AG09309 (cell line): ENCODE measurements around the gene TTLL1.

ENCODE experiments used
- DNase-seq: peaks from one replicate; pipeline ENCODE4 v3.0.0-alpha.2; 2010; ENCODE audit warnings: low read depth
- H3K4me3 ChIP-seq: 2 replicates; pipeline ENCODE4 v1.5.1; 2011; ENCODE audit warnings: mild to moderate bottlenecking, low read depth, low read length, moderate library complexity; ENCODE audit not compliant: control insufficient read depth
- CTCF ChIP-seq: IDR thresholded peaks from 2 replicates; pipeline ENCODE4 v1.5.1; 2011; ENCODE audit warnings: mild to moderate bottlenecking, low read depth, low read length, inconsistent platforms; ENCODE audit not compliant: insufficient read depth, control insufficient read depth; ENCODE audit errors: missing control alignments

Gene TTLL1

DNA sequence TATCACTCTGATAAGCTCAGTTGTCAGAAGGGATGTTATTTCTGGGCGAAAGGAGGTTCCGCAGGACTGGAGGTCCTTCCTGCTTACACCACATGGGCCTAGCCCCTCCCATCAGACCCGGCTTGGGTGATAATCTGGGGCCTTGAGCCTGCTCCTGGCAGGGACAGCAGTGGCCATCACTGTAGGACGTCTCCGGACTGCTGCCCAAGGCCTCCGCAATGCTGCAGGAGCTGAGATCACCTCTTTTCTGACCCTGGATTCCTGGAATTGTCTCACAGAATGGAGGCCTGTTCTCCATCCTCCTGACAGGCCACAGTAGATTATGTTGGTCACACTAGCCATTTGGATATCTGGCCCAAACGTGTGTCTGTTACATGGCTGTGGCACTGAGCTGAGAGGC is 12.1 kb upstream of the TTLL1 start:
- no peak for TF ChIP-seq CTCF
- no peak overlapping the region for H3K4me3 ChIP-seq
- no peak for DNase-seq

GRCh38 chr22:43100225-43100624 is 11.0 kb upstream of the TTLL1 start:
- no peak for DNase-seq
- no peak for TF ChIP-seq CTCF
- no peak overlapping the region for H3K4me3 ChIP-seq

DNA sequence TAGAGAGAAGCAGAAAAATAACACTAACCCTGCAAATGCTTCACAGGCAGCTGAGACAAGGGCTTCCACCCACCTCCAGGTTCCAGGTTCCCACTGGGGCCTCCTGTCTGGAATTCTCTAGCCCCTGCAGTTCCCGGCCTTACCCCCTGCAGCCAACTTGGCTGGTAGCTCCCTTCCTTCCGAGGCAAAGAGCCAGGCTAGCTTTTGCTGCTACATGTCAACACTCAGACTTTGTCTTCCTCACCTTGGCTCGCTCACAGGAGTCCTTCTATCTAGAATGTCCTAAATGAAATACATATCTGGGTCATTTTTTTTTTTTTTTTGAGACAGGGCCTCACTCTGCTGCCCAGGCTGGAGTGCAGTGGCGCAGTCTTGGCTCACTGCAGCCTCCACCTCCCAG is 9.9 kb upstream of the TTLL1 start:
- TF ChIP-seq CTCF = no peak
- no peak overlapping the region for H3K4me3 ChIP-seq
- DNase-seq = no peak

DNA sequence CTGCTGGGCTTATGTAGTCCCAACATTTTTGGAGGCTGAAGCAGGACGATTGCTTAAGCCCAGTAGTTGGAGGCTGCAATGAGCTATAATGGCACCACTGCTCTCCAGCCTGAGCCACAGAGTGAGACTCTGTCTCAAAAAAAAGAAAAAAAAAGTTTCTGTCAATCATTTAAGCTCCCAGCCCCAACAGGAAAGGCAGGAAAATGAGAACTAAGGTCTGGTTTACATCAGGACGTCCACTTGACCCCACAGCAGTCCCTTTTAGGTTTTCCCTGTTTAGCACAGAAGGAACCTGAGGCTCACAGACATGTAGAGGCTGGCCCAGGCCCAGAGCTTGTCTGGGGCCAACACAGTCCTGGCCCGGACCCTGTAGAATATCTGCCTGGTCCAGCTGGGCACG is 9.2 kb upstream of the TTLL1 start:
- no peak for TF ChIP-seq CTCF
- no peak overlapping the region for H3K4me3 ChIP-seq
- DNase-seq = no peak

DNA sequence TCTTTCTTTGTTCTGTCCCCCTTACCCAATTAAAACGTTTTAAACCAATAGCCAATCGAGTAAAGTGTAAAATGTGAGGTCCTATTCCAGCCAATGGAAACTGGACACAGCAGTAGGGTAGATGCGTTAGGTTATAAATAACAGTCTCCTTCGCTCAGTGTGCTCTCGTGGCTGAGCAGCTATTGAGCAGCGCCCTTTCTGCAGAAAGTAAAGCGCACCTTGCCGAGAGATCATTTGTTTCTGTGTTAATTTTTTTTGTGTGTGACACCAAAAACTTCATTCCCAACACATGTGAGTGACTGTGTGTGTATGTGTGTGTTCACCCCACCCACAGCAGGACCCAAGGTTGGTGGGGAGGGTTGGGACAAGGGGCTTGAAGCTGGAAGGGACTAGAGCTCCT is 7.2 kb upstream of the TTLL1 start:
- DNase-seq = no peak
- H3K4me3 ChIP-seq = no peak overlapping the region
- no peak for TF ChIP-seq CTCF

GRCh38 chr22:43094551-43094950 is 5.4 kb upstream of the TTLL1 start:
- no peak for DNase-seq
- TF ChIP-seq CTCF = no peak
- no peak overlapping the region for H3K4me3 ChIP-seq

DNA sequence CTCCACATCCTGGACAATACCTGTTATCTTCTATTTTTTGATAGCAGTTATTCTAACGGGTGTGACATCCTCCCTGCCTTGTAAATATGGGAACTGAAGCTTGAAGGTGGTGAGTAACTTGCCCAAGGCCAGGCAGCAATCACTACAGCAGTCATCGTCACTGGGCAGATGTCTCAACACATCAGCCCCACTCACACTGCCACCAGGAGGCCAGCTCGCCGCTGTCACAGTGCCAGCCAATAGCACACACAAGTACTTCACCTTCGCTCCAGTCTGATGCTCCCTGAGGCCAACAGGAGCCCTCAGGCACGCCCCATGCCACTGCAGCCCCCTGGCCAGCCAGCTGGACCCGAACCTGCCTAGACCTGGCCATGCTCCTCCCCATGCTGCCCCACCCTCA is 4.9 kb upstream of the TTLL1 start:
- TF ChIP-seq CTCF = no peak
- no peak for DNase-seq
- H3K4me3 ChIP-seq = no peak overlapping the region
